DMS114 treated with DMSO at 0.1 percent for 48 hours (cell line): Measurements from ENCODE around the gene DPH3.
"Not testable (repeated sequence)": the region's sequence is repeated elsewhere in the genome, so short reads cannot be mapped to it uniquely, and the experiment has no call there.

ENCODE experiments used
- DNase-seq: peaks from one replicate; lab custom pipeline; 2025; ENCODE audit not compliant: unreplicated experiment; lab: John Stamatoyannopoulos, UW

Gene DPH3

DNA sequence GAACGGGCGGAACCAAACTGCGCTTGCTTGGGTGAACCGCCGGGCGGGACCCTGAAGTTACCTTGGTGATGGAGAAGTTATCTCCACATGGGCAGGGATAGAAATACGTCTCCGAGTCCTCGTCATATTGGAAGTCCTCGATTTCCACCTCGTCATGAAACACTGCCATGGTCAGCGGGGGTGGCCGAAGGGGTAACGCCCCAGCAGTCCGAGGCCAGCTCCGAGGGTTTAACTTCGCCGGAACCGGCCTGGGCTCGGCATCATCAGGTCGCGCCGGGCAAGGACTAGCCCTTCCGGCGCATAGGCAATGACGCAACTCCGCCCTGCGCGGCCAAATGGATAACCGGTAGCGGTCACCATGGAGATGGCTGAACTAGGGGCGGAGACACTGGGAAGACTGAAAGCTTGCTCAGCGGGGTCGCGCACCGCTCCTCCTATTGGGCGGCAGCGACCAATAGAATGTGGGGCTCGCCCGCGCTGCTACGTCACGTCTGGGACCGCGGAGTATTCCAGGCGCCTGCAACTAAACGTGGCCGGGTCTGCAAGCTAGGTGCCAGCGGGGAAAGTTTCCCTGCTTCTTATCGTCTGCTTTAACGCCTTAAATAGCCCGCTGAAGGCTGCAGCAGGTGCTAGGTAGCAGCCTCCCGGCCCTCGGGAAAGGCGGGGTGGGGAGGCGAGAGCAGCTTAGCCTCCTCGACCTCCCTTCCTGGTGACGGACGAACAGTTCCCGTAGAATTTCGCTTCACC is at the start of gene DPH3, which contains the start of gene OXNAD1:
Gene DPH3 (minus strand): TSS at position 236 of the 747 bp plus-strand sequence. CDS start 67 bp downstream, at position 169.
Gene OXNAD1 (plus strand): TSS at position 505 of the 747 bp plus-strand sequence. CDS start 5,741 bp downstream, outside the sequence.
- DNase-seq = peak; percentile 95

DNA sequence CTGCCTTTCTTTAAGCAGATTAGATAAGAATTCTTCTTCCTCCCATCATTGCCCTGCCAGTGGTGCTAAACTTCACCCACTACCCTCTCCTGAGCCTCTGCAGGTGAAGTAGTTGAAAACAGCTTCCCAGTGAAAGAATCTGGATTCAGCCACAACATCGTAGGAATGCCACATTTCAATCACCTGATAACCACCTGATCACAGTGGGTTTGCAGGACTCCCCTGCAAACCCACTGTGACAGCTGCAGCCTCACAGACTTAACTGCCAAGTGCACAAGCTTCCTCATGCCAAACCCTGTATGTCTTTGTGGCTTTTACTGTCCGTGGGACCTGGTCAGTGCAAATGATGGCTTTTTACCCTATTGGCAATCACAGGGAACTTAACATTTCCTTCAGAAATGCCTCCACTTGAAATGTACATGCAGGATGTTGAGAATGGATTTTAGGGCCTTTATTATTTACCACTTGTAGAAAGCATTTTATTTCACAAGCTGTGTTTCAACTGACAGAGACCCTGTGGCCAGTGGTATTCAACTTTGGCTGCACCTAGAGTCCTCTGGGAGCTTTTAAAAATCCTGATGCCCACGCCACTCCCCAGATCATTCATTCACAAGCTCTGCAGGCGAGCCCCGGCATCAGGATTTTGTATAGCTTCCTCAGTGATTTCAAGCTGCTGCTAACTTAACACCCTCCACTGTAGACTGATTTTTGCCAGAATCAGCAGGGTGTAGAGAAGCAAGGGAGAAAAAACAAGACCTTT is 49.3 kb upstream of the DPH3 start:
- DNase-seq = no peak

- no peak for DNase-seq
Measured at GRCh38 chr3:16311960-16312451, 47.3 kb upstream of the DPH3 start.

GRCh38 chr3:16310486-16310885 is 45.7 kb upstream of the DPH3 start:
- DNase-seq = not testable (repeated sequence)

GRCh38 chr3:16309558-16309957 is 44.8 kb upstream of the DPH3 start:
- DNase-seq = no peak

- no peak for DNase-seq
Measured at GRCh38 chr3:16308727-16309126, 44.0 kb upstream of the DPH3 start.

GRCh38 chr3:16307832-16308531 is 43.2 kb upstream of the DPH3 start:
- no peak for DNase-seq

GRCh38 chr3:16305111-16305541 is 40.4 kb upstream of the DPH3 start:
- no peak for DNase-seq

DNA sequence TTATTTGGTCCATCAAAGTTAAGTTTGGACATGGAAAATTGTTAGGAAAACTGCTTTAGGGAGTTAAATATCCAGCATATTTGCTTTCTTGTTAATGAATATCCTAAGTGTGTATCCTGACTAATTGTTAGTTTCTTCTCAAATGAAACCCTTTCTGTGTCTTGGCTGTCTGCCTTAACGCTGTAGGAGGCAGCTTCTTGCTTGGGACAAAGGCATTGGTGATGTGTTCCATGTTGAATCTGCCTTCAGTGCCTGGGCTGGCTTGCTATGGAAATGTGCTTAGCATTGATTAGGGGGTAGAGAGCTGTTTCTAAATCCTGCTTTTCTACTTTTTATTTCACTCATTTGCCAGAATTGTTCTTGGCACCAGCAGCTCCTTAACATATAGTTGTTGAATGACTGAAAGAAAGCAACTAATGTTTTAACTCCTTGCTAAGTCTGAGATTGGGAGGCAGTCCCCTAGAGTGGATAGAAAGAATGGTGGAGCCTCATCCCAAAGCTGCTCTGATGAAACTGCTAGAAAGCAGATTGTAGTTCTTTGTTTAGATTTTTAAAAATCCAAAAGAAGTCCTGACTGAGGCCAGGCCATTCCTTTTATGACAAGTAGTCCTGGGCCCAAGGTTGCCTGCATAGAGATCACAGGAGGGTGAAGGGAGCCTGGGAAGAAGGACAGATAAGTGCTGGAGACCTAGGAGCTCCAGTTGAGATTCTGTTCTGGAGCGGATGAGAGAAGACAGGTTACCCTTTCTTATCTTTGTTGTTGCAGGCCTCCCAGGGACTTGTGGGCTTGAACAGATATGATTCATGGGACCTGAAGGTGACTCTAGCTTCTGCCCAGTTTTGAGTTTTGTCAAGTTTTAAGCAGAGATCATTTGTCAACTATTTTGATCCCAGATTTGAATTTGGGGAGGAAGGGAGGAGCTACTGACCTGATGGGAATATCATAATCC is 39.6 kb upstream of the DPH3 start:
- no peak for DNase-seq

GRCh38 chr3:16303037-16303575 is 38.4 kb upstream of the DPH3 start:
- DNase-seq = no peak

GRCh38 chr3:16302082-16302631 is 37.4 kb upstream of the DPH3 start:
- no peak for DNase-seq

DNA sequence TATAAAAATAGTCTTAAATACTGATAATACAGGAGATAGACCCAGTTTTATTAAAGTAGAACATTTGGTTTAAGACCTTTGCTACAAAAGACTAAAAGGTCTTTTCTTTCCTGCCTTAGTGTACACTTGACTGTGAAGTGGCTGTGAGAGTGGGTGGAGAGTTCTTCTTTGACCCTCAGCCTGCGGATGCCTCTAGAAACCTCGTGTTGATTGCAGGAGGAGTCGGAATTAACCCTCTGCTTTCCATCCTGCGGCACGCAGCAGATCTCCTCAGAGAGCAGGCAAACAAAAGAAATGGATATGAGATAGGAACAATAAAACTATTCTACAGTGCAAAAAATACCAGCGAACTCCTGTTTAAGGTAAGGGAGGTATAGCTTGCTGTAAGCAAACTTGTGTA is 36.8 kb upstream of the DPH3 start:
- no peak for DNase-seq

GRCh38 chr3:16300881-16301359 is 36.2 kb upstream of the DPH3 start:
- DNase-seq = no peak

DNA sequence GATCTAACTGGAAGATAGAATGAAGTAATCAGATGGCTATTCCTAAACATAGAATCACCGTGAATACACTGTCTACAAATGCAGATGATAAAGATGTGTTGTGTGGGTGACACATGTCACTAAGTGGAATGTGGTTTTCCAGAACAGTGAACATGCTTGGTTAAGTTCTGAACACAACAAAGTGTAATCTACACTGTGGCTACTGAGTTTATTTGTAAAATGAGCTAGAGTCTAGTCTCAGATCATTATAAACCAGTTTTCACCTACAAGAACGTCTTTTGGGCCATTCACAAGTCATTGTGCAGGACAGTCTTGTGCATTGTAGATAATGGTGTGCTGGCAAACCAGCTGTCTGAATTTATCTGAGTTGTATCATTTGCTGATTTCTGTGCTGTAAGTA is 35.6 kb upstream of the DPH3 start:
- DNase-seq = no peak

DNA sequence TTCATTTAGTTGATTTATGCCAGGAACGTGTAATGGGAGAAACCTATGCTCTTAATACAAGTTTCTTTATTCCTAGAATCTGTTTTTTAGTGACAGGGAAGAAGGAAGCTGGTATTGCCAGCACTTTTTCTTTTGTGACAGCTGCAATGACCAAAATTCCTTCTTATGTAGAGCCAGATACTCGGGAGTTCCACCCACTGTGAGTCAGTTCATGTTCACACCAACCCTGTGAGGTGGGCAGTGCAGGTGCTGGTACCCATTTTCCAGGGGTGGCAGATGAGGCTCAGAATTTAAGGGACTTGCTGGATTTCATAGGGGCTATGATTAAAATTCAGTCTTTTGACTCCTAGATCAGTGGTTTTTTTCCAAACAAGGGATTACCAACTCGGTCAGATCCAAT is 35.0 kb upstream of the DPH3 start:
- no peak for DNase-seq

- DNase-seq = no peak
Measured at GRCh38 chr3:16298891-16299290, 34.1 kb upstream of the DPH3 start.

DNA sequence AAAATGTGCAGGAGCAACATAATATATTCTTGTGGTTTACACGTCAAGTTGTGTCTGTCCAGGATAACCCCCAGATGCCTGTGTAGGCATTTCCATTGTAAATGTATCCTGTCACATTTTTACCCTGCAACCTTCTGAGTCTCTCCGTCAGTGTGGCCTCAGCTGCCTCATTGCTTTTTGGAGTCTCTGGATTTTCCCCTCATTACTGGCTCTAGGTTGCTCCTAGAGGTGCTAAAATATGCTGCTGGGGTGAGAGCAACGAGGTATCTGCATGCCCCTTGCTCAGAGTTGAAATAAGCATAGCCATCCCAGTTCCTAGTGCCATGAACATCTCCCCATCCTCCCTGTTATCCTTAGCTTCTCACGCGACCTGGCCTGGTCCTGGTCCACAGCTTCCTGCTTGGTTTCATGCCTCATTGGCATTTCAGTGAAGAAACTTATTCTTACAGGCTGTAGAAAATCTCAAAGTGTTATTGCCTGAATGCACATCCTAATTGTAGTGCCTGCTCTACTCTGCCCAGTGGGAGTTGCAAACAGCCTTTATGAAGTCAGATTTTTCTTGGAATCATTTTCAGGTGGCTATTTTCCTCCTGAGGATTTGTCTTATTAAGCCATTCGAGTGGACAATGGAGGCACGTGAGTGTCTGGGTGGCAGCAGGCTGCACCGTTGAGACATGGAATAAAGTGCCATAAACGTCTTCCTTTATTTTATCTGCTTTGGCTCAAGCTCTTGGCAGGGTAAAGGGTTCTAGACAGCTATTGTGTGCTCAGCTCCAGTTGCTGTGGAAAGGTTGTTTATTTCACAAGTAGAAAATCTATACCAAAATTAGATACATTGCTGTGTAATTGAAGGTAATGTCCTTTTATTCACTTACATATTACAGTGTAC is 33.5 kb upstream of the DPH3 start:
- DNase-seq = no peak

DNA sequence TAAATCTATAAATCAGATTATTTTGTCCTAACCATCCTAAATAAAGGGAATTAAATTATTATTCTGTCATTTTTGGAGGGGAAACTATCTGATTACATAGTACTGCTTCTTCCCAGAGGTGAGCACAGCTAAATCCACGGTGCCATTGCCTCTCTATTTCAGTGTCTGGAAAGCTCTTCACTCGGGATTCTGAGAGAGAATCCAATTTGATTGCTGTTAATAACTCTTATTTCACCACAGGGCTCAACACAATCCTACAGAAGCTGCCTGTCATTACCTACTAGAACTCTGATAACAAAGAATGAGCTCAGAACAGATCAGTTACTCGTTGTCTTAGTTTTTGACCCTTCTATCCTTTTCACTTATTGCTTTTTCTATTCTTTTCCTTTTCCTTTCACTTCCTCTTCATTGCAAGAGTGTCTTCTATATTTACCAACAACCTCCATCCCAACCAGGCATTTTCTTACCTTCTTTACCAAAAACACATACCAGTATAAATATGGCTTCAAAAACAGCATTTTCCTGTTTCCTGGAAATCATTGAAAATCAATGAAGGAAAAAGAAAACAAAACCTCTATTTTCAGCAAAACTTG is 30.7 kb upstream of the DPH3 start:
- DNase-seq = no peak
